GM10266 (cell line): ENCODE results near the gene SAFB.
"Not testable (repeated sequence)": the region's sequence is repeated elsewhere in the genome, so short reads cannot be mapped to it uniquely, and the experiment has no call there.

Experiments used
- DNase-seq: peaks from one replicate; pipeline ENCODE4 v3.0.0; 2012; ENCODE audit errors: extremely low spot score
- TF ChIP-seq, protein P1 (sequence below): IDR thresholded peaks from 2 replicates; pipeline ENCODE4 v1.5.1; 2012; ENCODE audit warnings: mild to moderate bottlenecking, low read depth; ENCODE audit not compliant: control insufficient read depth, insufficient read depth; ENCODE audit errors: missing control alignments

Gene SAFB

DNA sequence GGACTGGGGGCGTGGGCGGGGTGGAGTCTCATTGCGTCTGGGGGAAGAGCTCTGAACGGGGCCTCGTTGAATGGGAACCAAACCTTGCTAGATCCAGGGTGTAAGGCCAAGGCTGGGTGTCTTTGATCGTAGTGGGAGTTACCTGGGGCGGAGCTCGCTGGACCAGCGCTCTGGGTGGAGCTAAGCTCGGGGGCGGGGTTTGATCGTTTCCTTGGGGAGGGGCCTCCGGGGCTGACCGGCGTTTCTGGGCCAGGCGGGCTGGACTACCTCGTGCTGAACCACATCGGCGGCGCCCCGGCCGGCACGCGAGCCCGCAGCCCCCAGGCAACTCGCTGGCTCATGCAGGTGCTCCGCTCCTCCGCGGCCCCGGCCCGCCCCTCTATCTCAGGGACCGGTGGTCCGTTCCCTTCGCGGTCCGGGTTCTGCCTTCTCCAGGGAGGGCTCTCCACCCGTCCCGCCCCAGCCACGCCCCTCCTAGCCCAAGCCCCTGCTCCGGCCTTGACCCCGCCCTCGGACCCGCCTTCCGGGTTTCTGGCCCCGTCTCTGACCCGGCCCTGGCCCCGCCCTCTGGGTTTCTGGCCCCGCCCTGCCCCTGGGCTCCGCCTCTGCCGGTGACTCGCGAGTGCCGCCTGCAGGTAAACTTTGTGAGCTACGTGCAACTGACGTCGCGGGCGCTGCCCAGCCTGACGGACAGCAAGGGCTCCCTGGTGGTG lies 63.9 kb downstream of the SAFB start:
- DNase-seq: peak; percentile 100
- TF ChIP-seq, protein P1, sequence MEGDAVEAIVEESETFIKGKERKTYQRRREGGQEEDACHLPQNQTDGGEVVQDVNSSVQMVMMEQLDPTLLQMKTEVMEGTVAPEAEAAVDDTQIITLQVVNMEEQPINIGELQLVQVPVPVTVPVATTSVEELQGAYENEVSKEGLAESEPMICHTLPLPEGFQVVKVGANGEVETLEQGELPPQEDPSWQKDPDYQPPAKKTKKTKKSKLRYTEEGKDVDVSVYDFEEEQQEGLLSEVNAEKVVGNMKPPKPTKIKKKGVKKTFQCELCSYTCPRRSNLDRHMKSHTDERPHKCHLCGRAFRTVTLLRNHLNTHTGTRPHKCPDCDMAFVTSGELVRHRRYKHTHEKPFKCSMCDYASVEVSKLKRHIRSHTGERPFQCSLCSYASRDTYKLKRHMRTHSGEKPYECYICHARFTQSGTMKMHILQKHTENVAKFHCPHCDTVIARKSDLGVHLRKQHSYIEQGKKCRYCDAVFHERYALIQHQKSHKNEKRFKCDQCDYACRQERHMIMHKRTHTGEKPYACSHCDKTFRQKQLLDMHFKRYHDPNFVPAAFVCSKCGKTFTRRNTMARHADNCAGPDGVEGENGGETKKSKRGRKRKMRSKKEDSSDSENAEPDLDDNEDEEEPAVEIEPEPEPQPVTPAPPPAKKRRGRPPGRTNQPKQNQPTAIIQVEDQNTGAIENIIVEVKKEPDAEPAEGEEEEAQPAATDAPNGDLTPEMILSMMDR: peak; percentile 97

- DNase-seq: no peak
- TF ChIP-seq, protein P1: no peak
Observed at GRCh38 chr19:5687360-5688198, 64.7 kb downstream of the SAFB start.

GRCh38 chr19:5688262-5688881 lies 65.5 kb downstream of the SAFB start:
- not testable (repeated sequence) for DNase-seq

DNA sequence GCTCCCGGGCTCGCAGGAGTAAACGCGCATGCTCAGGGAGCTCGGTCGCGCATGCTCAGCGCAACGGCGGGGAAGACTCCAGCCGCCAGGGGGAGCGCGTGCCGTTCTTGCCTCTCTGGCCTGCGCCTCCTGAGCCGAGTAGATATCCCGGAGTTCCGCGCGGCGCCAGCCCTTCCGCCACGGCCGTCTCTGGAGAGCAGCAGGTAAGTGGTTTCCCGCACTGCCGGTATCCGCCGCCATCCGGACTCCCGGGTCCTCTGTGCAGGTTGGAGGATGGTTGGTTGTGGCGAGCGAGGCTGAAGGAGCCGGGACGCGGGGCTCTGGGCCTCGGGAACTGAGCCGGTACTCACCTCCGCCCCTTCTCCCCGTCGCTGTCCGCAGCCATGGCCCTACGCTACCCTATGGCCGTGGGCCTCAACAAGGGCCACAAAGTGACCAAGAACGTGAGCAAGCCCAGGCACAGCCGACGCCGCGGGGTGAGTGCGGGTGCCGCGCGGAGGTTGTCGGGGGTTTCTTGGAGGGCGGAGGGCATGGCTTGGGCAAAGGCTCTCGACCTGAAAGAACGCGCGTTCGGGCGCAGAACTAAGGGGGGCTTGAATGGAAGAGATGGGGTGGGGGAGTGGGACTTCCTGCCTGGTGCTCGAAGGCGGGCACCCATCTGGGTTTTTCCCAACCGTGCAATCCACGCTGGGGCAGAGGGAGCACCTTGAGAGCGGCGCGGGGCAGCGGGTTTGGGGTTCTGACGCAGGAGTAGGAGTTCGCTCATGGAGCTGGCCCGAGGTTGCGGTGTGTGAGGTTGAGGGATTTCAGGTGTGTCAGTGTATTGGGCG lies 67.5 kb downstream of the SAFB start, which contains the start of gene RPL36:
Gene RPL36 (plus strand): TSS at position 171 of the 830 bp plus-strand sequence. CDS start 213 bp downstream, at position 384.
- TF ChIP-seq, protein P1: peak; percentile 100
- peak; percentile 98 for DNase-seq

- DNase-seq: no peak
- TF ChIP-seq, protein P1: no peak
Observed at GRCh38 chr19:5690955-5691821, 68.3 kb downstream of the SAFB start.

GRCh38 chr19:5691822-5692722 lies 69.2 kb downstream of the SAFB start:
- DNase-seq: no peak
- TF ChIP-seq, protein P1: no peak
